Esophagus muscularis mucosa (tissue), 3 donors: ENCODE results near the gene PSG11.

ENCODE experiments used
- CTCF ChIP-seq, 3 experiments: fragments of 200-600 bp in 2 of 3; fragments of 450-650 bp in 1 of 3; sonication (generic) in 2 of 3; IDR thresholded peaks; one replicate each; pipeline ENCODE4 v1.5.1; 2017 to 2019; ENCODE audit warnings: antibody characterized with exemption in 3 of 3, mild to moderate bottlenecking in 2 of 3, moderate library complexity in 1 of 3
- POLR2AphosphoS5 ChIP-seq, 2 donors: sonication (generic); formaldehyde crosslinking; IDR thresholded peaks; one replicate each; pipeline ENCODE4 v1.6.1; 2017; ENCODE audit warnings: antibody characterized with exemption in 2 of 2

- no peak for TF ChIP-seq CTCF (IDR thresholded peaks at IDR 0.05)
- no peak for TF ChIP-seq POLR2AphosphoS5 (IDR thresholded peaks at IDR 0.05)
Measured at GRCh38 chr19:42965176-42965575, 61.1 kb downstream of the PSG11 start.
